Glomerular visceral epithelial cell (primary cell): ENCODE measurements around the gene NME7.
"Not testable (repeated sequence)": the region's sequence is repeated elsewhere in the genome, so short reads cannot be mapped to it uniquely, and the experiment has no call there.

ENCODE experiments used
- DNase-seq: peaks from one replicate; pipeline ENCODE4 v3.0.0-alpha.2; 2016; ENCODE audit errors: extremely low spot score

Gene NME7

GRCh38 chr1:169342096-169342495, 25.5 kb downstream of the NME7 start:
- not testable (repeated sequence) for DNase-seq

GRCh38 chr1:169340882-169341281, 26.7 kb downstream of the NME7 start:
- no peak for DNase-seq

- DNase-seq, result no peak
Measured at GRCh38 chr1:169339773-169340172, 27.8 kb downstream of the NME7 start.

GRCh38 chr1:169338617-169339016, 29.0 kb downstream of the NME7 start:
- DNase-seq, result no peak

GRCh38 chr1:169336947-169337715, 30.5 kb downstream of the NME7 start:
- DNase-seq, result not testable (repeated sequence)

- not testable (repeated sequence) for DNase-seq
Measured at GRCh38 chr1:169334727-169335126, 32.9 kb downstream of the NME7 start.

- no peak for DNase-seq
Measured at GRCh38 chr1:169330927-169331326, 36.7 kb downstream of the NME7 start.

GRCh38 chr1:169329383-169329782, 38.2 kb downstream of the NME7 start:
- DNase-seq, result no peak

GRCh38 chr1:169327875-169328274, 39.7 kb downstream of the NME7 start:
- DNase-seq, result no peak

- peak; percentile 54 for DNase-seq
Measured at GRCh38 chr1:169326956-169327268, 40.7 kb downstream of the NME7 start.

GRCh38 chr1:169326261-169326955, 41.2 kb downstream of the NME7 start:
- DNase-seq, result peak; percentile 8

GRCh38 chr1:169325117-169325516, 42.5 kb downstream of the NME7 start:
- DNase-seq, result no peak

GRCh38 chr1:169322138-169322537, 45.5 kb downstream of the NME7 start:
- no peak for DNase-seq

- no peak for DNase-seq
Measured at GRCh38 chr1:169321539-169321938, 46.1 kb downstream of the NME7 start.

GRCh38 chr1:169318536-169319244, 48.9 kb downstream of the NME7 start:
- no peak for DNase-seq

- no peak for DNase-seq
Measured at GRCh38 chr1:169316556-169316955, 51.0 kb downstream of the NME7 start.

- DNase-seq, result peak; percentile 93
Measured at GRCh38 chr1:169312084-169312954, 55.3 kb downstream of the NME7 start.

- no peak for DNase-seq
Measured at GRCh38 chr1:169309178-169310166, 58.1 kb downstream of the NME7 start.

- DNase-seq, result no peak
Measured at GRCh38 chr1:169308313-169309039, 59.1 kb downstream of the NME7 start.

GRCh38 chr1:169307176-169307575, 60.4 kb downstream of the NME7 start:
- DNase-seq, result no peak
